AML-193 (cell line): ENCODE data around the gene EFCAB12.

Experiments
- DNase-seq, 2 experiments: peaks; one replicate each; lab custom pipeline; 2025; lab: John Stamatoyannopoulos, UW

Gene EFCAB12

DNA sequence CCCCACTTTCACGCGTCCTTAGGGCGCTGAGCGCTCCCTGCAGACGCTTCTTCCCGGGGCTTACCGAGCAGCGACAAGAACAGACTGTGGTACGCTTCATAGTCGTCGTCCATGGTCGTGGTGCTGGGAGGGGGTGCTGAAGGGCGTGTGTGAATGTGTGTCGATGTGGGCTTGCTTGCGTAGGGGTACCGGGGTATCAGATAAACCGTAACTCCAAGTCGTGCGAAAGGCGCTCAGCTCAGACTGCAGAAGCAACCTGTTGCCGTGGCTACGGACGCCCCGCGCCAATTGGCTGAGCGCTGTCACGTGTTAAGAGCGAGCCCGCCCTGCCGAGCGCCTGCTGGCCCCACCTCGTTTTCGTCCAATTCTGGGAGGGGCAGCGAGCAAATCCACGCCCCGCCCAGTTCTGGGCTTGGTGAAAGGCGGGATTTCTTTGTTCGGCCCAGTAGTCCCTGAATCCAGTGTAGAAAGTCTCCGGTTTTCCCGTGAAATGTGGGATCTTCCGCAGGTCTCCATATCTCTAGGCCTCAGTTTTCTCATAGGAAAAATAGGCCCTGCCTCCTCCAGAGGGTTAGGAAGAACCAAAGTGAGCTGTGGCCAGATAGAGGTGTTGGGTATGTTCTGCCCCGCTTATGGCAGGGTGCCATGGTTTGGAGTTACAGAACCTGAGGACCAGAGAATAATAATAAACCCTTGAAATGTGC, at the start of gene EFCAB12:
Gene EFCAB12, minus strand, starts transcription at position 261 of the 704 bp plus-strand sequence. Its CDS starts 148 bp downstream, at position 113.
- DNase-seq = no peak

DNA sequence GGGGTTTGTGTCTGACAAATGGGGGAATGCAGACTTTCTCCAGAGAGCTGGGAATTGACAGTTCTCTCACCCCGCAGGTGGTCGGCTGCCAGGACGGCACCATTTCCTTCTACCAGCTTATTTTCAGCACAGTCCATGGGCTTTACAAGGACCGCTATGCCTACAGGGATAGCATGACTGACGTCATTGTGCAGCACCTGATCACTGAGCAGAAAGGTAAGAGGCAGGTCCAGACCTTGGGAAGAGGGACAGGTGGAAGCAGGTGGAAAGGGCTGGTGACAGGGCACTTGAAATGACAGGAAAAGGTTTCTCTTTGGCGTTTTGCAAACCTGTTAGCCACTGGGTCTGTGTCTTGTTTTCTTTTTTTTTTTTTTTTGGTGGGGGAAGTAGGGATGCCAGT, 48.1 kb upstream of the EFCAB12 start:
- no peak for DNase-seq

DNA sequence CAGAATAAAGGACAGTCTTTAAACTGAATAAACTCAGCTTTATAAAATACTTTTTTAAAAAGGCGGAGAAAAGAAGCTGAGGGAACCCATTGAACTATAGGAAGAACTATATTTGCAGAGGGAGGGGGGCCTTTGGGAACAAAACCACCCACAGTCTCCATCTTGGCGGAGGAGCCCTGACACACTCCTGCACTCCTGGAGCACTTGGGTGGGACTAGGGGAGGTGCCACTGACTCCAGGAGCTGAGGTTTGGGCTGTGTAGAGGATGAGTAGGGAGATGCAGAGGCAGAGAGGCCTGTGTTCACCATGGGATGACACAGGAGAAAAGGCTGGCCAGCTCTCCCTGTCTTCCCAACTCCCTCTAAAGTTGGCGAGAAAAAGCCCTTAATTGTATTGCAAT, 47.4 kb upstream of the EFCAB12 start:
- no peak for DNase-seq

DNA sequence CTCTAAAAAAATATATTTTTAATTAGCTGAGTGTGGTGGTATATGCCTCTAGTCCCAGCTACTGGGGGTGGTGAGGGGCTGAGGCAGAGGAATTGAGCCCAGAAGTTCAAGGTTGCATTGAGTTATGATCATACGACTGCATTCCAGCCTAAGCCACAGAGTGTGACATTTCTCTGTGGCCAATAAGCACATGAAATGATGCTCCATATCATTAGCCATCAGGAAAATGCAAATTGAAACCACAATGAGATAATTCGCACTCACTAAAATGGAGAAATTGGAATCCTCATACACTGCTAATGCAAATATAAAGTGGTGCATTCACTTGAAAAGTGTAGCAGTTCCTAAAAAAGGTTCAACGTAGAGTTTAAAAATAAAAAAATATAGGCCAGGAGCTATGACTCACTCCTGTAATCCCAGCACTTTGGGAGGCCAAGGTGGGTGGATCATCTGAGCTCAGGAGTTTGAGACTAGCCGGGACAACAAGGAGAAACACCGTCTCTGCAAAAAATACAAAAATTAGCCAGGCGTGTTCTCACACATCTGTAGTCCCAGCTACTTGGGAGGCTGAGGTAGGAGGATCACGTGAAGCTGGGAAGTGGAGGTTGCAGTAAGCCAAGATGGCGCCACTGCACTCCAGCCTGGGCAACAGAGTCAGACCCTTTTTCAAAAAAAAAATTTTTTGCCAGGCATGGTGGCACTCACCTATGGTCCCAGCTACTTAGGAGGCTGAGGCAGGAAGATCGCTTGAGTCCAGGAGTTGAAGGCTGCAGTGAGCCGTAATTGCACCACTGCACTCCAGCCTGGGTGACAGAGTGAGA, 46.8 kb upstream of the EFCAB12 start:
- no peak for DNase-seq

DNA sequence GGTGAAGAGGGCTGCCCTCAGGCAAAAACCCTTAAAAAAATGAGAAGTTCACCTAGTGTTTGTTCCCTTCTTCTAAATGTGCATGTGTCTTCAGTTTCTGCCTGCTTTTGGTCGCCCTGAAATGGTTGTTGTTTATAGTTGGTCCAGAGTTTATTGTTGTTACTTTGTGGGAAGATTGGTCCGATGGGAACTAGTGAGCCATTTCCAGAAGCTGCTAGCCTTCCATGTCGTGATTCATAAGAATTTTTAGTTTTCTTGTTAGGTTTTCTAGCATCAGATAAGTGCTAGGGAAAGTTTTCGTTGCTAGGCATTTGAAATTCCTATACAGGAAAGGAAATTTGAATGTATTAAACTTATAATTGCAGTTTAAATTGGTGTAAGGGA, 45.3 kb upstream of the EFCAB12 start:
- no peak for DNase-seq

DNA sequence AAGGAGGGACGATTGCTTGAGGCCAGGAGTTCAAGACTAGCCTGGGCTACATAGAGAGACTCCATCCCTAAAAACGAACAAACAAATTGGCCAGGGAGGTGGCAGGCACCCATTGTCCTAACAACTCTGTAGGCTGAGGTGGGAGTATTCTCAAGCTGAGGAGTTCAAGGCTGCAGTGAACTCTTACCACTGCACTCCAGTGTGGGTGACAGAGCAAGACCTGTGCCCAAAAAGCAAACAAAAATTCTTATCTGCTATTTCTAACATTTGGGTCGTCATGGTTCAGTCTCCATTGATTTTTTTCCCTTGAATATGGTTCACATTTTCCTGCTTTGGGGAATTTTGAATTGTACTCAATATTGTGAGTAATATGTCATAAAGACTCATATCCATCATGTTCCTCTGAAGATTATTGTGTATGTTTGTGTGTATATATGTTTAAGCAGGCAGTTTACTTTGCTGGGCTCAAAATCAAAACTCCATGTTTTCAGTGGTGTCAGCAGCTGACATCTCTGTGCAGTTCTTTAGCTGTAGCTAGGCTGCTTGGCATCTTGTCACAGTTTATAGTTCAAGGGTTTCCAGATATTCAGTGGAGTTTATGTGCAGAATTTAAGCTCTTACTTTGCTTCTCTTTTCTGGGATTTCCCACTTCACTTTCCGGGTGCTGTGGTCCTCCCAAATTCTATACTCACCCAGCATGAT, 44.8 kb upstream of the EFCAB12 start:
- no peak for DNase-seq

DNA sequence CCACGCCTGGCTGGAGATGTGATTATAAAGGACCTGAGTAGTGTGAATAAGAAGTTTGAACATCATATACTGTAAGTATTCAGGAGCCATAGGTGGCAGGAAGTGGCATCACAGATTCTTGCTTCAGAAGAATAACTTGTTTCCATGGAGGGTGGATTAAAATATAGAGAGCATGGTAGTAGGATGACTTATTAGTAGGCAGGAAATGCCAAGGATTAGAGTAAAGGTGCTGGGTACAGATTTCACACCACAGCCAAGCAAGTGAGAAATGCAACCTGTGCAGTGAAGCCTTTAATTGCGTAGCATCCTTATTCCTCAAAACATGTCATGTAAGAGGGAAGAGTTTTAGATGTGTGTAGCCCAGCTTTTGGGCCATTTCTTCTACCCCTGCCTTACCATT, 42.4 kb upstream of the EFCAB12 start:
- DNase-seq = no peak

DNA sequence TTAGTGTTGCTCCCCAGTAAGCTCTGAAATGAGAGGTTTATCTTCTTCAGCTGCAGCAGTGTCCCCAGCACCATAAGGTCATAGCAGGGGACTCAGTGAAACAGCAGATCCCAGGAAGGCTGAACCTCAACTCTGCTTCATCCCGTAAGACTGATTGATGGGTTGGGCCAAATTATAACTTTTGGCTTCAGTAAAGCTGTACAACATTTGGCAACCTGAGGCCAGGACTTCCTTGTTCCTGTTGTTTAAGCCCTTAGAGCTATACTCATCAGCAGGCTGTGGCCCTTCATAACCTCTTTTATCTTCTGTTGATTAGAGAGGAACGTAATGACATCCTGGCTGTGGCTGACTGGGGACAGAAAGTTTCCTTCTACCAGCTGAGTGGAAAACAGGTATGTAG, 40.6 kb upstream of the EFCAB12 start:
- no peak for DNase-seq

DNA sequence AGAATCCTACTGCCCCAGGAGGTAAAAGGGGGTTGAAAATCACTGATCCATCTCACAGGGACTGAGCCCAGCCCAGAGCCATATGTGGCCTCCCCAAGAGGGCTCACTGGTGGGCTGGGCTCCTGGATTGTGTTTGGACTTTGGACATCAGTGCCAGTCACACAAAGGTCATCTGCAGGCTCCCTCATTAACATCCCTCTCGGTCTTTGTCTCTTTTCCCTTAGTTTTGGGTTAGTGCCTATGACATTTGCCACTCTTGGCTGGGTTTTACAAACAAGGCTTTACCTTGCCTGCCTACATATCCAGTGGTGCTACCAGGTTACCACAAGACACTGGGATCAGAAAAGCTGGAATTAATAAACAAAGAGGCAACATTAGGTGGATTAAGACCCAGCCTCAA, 39.5 kb upstream of the EFCAB12 start:
- DNase-seq = no peak

DNA sequence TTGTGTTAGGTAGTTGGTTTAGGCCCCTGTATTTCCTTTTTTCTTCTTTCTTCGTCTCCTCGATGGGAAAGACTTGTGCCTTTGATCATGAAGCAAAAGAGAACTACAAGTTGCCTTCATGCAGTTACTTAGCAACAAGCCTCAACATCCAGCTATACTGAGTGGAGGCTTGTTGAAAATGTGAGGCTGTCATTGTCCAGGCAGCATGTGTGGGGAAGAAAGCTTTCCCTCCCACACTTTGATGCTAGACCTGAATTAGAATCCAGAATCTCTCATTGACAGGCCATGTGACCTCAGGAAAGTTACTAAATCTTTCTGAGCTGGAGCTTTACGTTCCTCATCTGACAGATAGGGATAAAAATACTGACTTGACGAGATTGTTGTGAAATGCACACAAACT, 35.3 kb upstream of the EFCAB12 start:
- DNase-seq = no peak

DNA sequence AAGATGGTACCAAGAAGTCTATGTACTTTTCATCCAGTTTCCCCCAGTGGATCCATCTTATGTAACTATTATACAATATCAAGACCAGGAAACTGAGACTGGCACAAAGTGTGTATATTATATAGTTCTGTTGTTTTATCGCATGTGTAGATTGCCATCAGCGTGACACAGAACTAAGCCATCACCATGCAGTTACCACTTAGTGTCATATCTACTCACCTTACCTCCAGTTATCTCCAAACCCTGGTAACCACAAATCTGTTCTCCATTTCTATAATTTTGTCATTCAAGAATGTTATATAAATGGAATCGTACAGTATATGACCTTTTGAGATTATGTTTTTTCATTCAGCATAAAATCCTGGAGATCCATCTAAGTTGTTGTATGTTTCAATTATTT, 34.7 kb upstream of the EFCAB12 start:
- DNase-seq = no peak

DNA sequence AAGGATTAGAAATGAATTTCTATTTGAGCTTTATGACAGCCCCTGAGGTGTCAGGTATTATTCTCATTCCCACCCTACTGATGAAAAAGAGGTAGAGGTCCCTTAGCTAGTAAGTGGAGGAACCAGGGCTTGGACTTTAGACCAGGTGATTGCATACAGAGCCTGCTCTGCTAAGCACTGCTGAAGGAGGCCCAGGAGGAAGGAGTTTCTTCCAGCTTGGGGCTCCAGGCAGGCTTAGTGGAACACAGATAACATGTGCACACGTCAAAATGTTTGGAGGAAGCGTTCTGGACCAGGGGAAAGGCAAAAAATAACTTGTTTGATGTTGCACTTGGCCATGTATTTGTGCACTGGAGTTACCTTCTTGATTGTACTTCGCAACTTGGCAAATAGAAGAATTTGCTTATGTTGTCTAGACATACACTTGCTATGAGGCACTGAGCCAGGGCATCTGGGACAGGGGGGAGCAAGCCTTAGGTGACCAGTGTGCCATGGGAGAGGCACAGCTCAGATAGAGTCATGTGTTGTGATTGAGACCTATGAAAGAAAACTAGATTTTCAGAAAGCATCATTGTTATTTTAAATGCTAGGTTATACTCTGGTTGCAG, 34.0 kb upstream of the EFCAB12 start:
- no peak for DNase-seq

DNA sequence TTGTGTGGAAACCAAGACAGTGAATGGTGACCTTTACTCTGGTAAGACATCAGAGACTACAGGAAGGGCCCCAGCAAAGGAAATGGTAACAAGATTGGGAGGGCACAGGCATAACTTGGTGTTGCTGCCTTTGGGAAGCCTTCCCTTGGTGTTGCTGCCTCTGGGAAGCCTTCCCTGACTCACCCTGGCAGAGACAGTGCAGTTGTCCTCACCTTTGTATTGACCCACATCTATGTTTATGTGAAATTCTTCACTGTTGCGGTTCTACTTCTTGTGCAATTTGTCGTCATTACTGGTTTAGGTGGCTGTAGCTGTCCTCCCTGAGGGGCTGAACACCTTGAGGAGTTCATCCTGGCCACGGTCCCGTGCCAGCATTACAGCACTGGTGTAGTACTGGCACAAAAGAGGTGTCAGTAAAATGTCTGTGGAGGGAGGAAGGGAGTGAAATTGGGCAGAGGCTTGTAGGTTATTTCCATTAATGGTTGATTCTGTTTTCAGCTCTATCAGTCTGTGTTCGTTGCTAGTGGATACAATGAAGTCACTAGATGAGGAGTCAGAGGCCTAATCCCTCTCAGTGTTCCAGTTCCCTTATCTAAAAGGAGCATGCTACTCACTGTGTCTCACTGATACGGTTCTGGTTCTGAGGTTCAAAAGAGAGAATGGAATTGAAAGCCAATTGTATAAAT, 33.2 kb upstream of the EFCAB12 start:
- no peak for DNase-seq

DNA sequence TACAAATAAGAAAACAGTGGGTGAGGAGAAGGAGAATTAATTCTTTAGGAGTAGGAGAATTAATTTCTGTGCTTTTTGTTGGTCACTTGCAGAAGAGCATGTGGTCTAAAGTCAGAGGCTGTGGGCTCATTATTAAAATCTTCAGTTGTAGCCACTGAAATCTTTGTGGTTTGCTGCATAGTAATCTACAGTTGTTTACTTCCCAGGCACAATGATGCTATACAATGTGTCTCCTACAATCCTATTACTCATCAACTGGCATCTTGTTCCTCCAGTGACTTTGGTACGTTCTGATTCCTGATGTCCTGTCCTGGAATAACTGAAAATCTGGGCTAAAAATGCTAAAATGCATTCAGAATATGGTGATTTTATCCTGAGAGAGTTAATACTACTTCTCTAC, 32.6 kb upstream of the EFCAB12 start:
- DNase-seq = no peak

DNA sequence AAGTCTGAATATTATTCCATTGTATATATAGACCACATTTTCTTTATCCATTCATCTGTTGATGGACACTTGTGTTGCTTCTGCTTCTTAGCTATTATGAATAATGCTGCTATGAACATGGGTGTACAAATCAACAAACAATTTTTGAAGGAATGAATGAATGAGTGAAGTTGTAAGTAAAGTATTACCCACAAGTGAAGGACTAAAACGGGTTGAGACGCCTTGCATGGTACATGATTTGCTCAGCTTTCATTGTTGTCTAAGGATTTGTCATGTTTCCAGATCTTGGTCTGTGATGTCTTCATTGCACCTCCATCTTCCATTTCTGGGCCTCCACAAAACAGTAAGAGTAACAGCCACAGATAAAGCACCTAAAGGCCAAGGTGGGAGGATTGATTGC, 32.1 kb upstream of the EFCAB12 start:
- DNase-seq = no peak

DNA sequence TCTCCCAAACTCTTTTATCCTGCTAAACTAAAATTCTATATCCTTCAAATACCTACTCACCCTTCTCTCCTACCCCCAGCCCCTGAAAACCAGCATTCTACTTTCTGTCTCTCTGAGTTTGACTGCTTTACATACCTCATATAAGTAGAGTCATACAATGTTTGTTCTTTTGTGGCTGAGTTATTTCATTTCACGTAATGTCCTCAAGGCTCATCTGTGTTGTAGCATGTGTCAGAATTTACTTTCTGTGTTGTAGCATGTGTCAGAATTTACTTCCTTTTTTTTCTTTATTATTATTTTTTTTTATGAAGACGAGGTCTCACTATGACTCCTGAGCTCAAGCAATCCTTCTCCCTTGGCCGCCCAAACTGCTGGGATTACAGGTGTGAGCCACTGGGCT, 31.7 kb upstream of the EFCAB12 start:
- no peak for DNase-seq

DNA sequence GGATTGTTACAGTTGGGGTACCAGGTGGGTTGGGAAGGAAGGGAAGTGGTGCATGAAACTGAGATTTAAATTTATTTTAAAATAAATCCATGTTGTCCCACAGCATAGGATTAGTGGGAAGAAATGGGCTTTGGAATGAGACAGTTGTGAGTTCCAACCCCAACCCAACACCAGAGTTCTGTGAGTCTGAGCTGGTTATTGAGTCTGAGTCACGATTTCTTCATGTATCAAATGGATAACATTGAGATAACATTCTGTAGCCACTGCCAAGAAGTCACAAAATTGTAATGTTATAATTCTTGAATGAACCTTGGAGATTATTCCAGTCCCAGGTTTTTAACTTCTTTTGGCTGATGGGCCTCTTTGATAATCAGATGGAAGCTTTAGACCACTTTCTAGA, 25.3 kb upstream of the EFCAB12 start:
- DNase-seq = no peak

DNA sequence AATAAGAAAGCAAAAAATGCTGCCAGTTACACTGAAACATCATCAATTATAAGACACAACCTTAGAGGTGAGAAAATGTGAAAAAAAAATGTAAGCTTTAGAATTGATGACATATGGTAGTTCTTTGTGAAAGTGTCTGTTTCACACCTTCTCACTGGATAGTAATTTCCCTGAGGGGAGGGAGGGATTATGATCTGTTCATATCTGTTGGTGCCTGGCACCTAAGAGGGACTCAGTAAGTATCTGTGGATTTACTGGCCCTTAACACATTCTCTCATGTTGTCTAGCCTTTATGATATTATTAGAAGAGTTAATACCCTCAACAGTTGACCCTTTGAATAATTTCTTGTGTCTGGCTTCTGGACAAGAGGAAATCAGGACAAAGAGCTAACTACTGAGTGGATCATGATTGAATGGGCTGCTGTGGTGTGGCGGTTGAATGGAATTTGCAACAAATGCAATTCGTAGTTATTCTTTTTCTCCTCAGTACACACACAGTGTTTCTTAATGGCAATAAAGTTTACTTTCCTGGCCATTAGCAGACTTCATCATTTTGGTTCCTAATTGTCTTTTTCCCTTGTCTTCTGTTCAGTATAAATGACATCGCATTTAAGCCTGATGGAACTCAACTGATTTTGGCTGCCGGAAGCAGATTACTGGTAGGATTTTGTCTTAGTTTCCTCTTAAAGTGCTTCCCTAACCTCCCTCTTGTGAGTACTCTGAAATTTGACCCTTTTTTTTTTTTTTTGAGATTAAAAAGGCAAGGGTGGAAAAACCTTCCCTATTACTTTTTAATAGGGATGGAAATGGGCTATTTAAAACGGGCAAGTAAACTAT, 21.1 kb upstream of the EFCAB12 start:
- DNase-seq = no peak

DNA sequence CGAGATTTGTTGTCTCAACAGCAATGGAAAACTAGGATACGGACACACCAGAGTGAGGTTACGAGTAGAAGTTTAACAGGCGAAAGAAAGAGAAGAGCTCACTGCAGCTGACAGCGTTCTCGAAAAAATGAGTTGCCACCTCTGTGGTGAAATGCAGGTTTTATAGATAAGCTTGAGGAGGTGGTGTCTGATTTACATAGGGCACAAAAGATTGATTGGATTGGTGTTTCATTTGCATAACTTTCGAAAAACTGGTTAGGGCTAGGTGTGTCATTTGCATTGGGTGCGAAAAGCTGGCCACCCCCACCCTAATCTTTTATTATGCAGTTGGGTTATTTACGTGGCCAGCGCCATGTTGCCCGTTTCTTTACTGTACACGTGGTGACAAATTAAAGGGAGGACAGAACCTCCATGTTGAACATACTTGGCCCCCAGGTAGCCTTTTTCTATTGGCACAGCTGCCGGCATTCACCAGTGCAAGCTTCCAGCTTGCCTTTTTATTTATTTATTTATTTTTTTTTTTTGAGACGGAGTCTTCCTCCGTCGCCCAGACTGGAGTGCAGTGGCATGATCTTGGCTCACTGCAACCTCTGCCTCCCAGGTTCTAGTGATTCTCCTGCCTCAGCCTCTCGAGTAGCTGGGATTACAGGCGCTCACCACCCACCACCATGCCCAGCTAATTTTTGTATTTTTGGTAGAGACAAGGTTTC, 19.9 kb upstream of the EFCAB12 start:
- DNase-seq = no peak

DNA sequence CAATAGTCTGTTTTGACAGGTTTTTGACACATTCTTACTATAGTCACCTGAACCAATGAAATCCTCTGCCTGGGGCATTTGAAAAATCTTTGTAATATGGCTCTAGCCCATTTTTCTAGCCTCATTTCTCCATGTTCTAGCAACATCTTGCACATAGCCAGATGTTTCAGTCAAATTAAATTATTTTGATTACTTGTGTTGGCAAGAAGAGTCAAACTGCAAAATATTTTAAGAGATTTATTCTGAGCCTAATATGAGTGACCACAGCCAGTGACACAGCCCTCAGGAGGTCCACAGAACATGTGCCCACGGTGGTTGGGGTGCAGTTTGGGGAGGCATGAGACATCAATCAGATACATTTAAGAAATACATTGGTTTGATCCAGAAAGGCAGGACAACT, 18.5 kb upstream of the EFCAB12 start:
- DNase-seq = no peak
